CD4-positive, alpha-beta T cell (primary cell): ENCODE results near the gene ZNF644. TPM values are rescaled to one million over a fixed set of nuclear protein-coding genes. Genes with fewer than 3 reads are reported as not detected.

Experiments used
- ATAC-seq: fragments of 200-7000 bp; cut with Tn5 transposase; one replicate; pipeline ENCODE4 v1.10.0; 2022; ENCODE audit warnings: mild to moderate bottlenecking; ENCODE audit not compliant: poor library complexity
- CTCF ChIA-PET: fragments of 350-600 bp; sonication (Branson Sonifier 250); formaldehyde crosslinking; loops from one replicate; lab custom pipeline; 2021; ENCODE audit warnings: antibody characterized with exemption, inconsistent platforms; lab: Charles Lee
- POLR2A ChIA-PET: fragments of 350-600 bp; sonication (Branson Sonifier 250); formaldehyde crosslinking; loops from one replicate; lab custom pipeline; 2021; ENCODE audit warnings: antibody characterized with exemption, inconsistent platforms; lab: Charles Lee
- DNase-seq, 14 experiments: peaks; one replicate each; pipeline ENCODE4 v3.0.0-alpha.2; 2013 to 2020; ENCODE audit warnings: mixed read lengths in 2 of 14
- H3K27ac ChIP-seq, 2 donors: one replicate each; pipeline versions ENCODE4 v1.5.1 to v1.7.0; 2013; ENCODE audit warnings: low read length in 2 of 2, low read depth in 1 of 2, mild to moderate bottlenecking in 1 of 2
- H3K27me3 ChIP-seq, 2 experiments: 1 replicate in 1 of 2; 2 replicates in 1 of 2; pipeline versions ENCODE4 v1.6.1 to v1.7.0; 2013; ENCODE audit warnings: low read length in 2 of 2, control low read depth in 1 of 2, mild to moderate bottlenecking in 1 of 2, moderate library complexity in 1 of 2; ENCODE audit not compliant: insufficient read depth in 2 of 2, control insufficient read depth in 1 of 2
- H3K36me3 ChIP-seq: one replicate; pipeline ENCODE4 v1.6.1; 2013; ENCODE audit warnings: low read length, control low read depth; ENCODE audit not compliant: insufficient read depth
- H3K4me1 ChIP-seq: one replicate; pipeline ENCODE4 v1.6.1; 2013; ENCODE audit warnings: low read length, control low read depth; ENCODE audit not compliant: insufficient read depth
- H3K4me3 ChIP-seq: one replicate; pipeline ENCODE4 v1.5.1; 2013; ENCODE audit warnings: mild to moderate bottlenecking, low read length, moderate library complexity
- H3K9me3 ChIP-seq, 2 experiments: 1 replicate in 1 of 2; 2 replicates in 1 of 2; pipeline versions ENCODE4 v1.6.1 to v1.7.0; 2013; ENCODE audit warnings: low read length in 2 of 2, mild to moderate bottlenecking in 2 of 2, control low read depth in 1 of 2, moderate library complexity in 1 of 2; ENCODE audit not compliant: control insufficient read depth in 1 of 2, insufficient read depth in 1 of 2
- H3K27ac Mint-ChIP-seq: one replicate; pipeline ENCODE4 v1.8.0; 2020; ENCODE audit warnings: mixed read lengths
- H3K27me3 Mint-ChIP-seq: one replicate; pipeline ENCODE4 v1.8.0; 2021; ENCODE audit warnings: mixed read lengths
- H3K36me3 Mint-ChIP-seq: one replicate; pipeline ENCODE4 v1.8.0; 2021; ENCODE audit warnings: low read depth, mixed read lengths
- H3K4me1 Mint-ChIP-seq: one replicate; pipeline ENCODE4 v1.8.0; 2021; ENCODE audit warnings: low read depth, mixed read lengths
- H3K4me3 Mint-ChIP-seq: one replicate; pipeline ENCODE4 v1.8.0; 2020; ENCODE audit warnings: mild to moderate bottlenecking, mixed read lengths
- H3K9me3 Mint-ChIP-seq: one replicate; pipeline ENCODE4 v1.8.0; 2020; ENCODE audit warnings: mixed read lengths
- intact Hi-C, 2 experiments: fragments of 100-400 bp; cut with DNase I in 1 of 2; cut with micrococcal nuclease in 1 of 2; formaldehyde crosslinking; loops; one replicate each; pipeline versions ENCODE4 v1.15.1 to v1.9.0; 2023 to 2025; cut with DNase I, micrococcal nuclease
- total RNA-seq, 174 experiments: library from RNA in 2 of 174; stranded (reverse) in 2 of 174; gene quantifications; one replicate each; pipeline ENCODE4 v1.2.3 and lab custom pipeline; 2021 to 2026
- TF ChIP-seq, protein P1 (sequence below): fragments of 200-600 bp; IDR thresholded peaks from one replicate; pipeline ENCODE4 v1.8.0; 2022; ENCODE audit warnings: antibody characterized with exemption, mild to moderate bottlenecking

The ZNF644 gene
- total RNA-seq, 2 experiments from 2014 or later: 93.3 to 101 TPM

DNA sequence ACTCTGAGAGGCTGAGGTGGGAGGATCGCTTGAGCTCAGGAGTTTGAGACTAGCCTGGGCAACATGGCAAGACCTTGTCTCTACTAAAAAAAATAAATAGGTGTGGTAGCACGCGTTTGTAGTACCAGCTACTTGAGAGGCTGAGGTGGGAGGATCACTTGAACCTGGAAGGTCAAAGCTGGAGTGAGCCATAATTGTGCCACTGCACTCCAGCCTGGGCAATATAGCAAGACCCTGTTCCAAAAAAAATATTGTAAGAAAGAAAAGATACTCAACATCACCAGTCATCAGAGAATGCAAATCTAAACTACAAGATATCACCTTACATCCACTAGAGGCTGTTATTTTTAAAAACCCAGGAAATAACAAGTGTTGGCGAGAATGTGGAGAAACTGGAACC is 32.5 kb downstream of the ZNF644 start:
- no peaks in the 10 kb centered on the region for H3K27me3 Mint-ChIP-seq
- Histone ChIP-seq H3K27me3 (no peaks in the 10 kb centered on the region), H3K4me3 (no peak overlapping the region), H3K4me1 (no peaks in the 10 kb centered on the region), H3K27ac (no peak overlapping the region), H3K9me3 (peaks cover 0 to 14% of the 10 kb centered on the region in 2 experiments), H3K36me3 (peaks cover 15% of the 10 kb centered on the region)
- peaks cover 86% of the 10 kb centered on the region for H3K4me1 Mint-ChIP-seq
- H3K27ac Mint-ChIP-seq: no peak overlapping the region
- peaks cover 16% of the 10 kb centered on the region for H3K9me3 Mint-ChIP-seq
- TF ChIP-seq, protein P1, sequence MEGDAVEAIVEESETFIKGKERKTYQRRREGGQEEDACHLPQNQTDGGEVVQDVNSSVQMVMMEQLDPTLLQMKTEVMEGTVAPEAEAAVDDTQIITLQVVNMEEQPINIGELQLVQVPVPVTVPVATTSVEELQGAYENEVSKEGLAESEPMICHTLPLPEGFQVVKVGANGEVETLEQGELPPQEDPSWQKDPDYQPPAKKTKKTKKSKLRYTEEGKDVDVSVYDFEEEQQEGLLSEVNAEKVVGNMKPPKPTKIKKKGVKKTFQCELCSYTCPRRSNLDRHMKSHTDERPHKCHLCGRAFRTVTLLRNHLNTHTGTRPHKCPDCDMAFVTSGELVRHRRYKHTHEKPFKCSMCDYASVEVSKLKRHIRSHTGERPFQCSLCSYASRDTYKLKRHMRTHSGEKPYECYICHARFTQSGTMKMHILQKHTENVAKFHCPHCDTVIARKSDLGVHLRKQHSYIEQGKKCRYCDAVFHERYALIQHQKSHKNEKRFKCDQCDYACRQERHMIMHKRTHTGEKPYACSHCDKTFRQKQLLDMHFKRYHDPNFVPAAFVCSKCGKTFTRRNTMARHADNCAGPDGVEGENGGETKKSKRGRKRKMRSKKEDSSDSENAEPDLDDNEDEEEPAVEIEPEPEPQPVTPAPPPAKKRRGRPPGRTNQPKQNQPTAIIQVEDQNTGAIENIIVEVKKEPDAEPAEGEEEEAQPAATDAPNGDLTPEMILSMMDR: no peak
- no peak overlapping the region for H3K4me3 Mint-ChIP-seq
- ChIA-PET CTCF (no interaction called here), POLR2A (no interaction called here)
- DNase-seq (no peak), ATAC-seq (no peak)
- intact Hi-C loops: no loop called here
- H3K36me3 Mint-ChIP-seq: peaks cover 82% of the 10 kb centered on the region

GRCh38 chr1:90987841-90988240 is 34.0 kb downstream of the ZNF644 start:
- H3K4me3 ChIP-seq: no peak overlapping the region
- H3K27me3 ChIP-seq: no peaks in the 10 kb centered on the region
- Mint-ChIP-seq H3K9me3 (peaks cover 16% of the 10 kb centered on the region), H3K27ac (no peak overlapping the region), H3K4me3 (no peak overlapping the region), H3K27me3 (no peaks in the 10 kb centered on the region), H3K36me3 (peaks cover 81% of the 10 kb centered on the region), H3K4me1 (peaks cover 85% of the 10 kb centered on the region)
- H3K4me1 ChIP-seq: no peaks in the 10 kb centered on the region
- ATAC-seq (no peak), DNase-seq (no peak)
- peaks cover 0 to 14% of the 10 kb centered on the region in 2 experiments for H3K9me3 ChIP-seq
- ChIA-PET CTCF (no interaction called here), POLR2A (no interaction called here)
- peaks cover 15% of the 10 kb centered on the region for H3K36me3 ChIP-seq
- H3K27ac ChIP-seq: no peak overlapping the region
- TF ChIP-seq, protein P1: no peak
- intact Hi-C loops: no loop called here

- Mint-ChIP-seq H3K4me3 (peak overlapping the region; percentile 5), H3K9me3 (peaks cover 14% of the 10 kb centered on the region), H3K4me1 (peaks cover 84% of the 10 kb centered on the region), H3K27ac (no peak overlapping the region), H3K36me3 (peaks cover 78% of the 10 kb centered on the region), H3K27me3 (no peaks in the 10 kb centered on the region)
- DNase-seq (no peak), ATAC-seq (no peak)
- ChIA-PET POLR2A (no interaction called here), CTCF (no interaction called here)
- no peak overlapping the region for H3K27ac ChIP-seq
- intact Hi-C loops: no loop called here
- peaks cover 0 to 14% of the 10 kb centered on the region in 2 experiments for H3K9me3 ChIP-seq
- no peaks in the 10 kb centered on the region for H3K4me1 ChIP-seq
- H3K27me3 ChIP-seq: no peaks in the 10 kb centered on the region
- TF ChIP-seq, protein P1: no peak
- H3K36me3 ChIP-seq: peaks cover 15% of the 10 kb centered on the region
- no peak overlapping the region for H3K4me3 ChIP-seq
These were observed 34.9 kb downstream of the ZNF644 start for GRCh38 chr1:90986953-90987352.
